CD4-positive, alpha-beta T cell treated with Interleukin-6 at 100 ng/mL for 8 hours (primary cell): Measurements from ENCODE around the gene BLOC1S3.
A peak's percentile ranks its signal among the peaks of the same experiment; 100 is the strongest.

Source experiments
- DNase-seq: peaks from one replicate; pipeline ENCODE4 v3.0.0-alpha.2; 2020; ENCODE audit warnings: mixed read lengths, low spot score

The BLOC1S3 gene

DNA sequence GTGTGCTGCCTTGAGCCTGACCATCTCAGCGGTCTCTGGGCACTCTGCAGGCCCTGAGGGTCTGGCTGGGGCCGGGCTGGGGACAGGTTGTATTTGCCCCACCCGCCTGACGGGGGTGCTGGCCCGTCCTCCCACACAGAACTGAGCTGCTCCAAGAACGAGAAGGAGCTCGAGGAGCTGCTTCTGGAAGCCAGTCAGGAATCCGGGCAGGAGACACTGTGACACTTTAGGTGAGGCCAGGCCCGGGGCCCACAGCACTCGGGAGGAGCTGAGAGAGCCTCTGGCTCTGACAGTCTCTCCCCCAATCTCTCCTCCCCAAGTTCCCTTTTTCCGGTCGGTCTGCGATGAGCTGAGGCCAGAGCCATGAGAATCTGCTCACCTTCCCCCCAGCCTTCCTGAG lies 32.3 kb upstream of the BLOC1S3 start:
- no peak for DNase-seq

DNA sequence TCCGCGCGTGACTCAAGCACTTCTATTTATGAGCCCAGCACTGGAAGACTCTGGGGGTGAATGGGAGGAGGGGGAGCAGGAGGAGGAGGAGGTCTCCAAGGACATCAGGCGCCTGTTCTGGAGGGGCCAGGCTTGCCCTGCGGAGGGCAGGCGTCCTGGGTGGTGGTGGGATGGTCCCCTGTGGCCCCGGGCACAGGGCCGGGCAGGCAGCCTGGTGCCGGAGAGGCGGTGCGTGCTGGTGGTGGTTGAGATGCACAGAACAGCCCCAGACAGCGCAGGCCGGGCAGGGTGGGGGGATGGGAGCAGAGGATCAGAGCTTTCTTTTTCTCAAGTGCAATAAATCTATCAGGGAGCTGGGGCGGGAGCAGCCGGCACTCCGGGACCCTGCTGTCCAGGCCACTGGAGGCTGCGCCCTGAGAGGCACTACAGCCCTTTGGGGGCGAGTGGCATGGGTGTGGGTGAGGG lies 31.8 kb upstream of the BLOC1S3 start:
- no peak for DNase-seq

DNA sequence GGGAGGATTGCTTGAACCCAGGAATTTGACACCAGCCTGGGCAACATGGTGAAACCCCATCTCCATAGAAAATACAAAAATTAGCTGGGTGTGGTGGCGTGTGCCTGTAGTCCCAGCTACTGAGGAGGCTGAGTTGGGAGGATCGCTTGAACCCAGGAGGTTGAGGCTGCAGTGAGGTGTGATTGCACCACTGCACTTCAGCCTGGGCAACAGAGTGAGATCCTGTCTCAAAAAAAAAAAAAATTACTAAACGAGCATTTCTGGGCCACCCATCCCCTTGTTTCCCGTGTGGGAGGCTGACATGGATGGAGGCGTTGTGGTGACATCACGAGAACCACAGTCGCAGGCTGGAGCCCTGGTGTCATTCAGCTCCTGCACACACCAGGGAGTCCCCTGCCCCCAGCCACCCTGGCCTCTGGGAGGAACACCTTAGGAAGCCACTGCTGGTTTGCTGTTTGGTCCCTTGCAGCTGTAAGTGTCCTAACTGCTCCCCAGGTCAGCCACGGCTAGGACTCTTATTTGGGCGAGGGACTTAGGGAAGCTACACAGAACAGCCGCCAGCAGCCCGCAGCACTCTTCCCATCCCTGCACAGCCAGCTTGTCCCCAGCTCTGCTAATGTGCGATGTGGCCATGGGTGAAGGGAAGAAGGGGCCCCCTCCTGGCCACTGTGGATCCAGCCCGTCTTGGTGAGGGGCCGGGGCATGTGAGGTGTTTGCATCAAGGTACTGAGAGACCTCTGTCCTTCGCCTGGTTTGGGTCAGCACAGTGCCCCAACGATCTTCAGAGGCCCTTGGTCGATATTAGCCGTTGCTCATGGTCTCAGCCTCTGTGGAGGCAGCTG lies 30.5 kb upstream of the BLOC1S3 start:
- no peak for DNase-seq

DNA sequence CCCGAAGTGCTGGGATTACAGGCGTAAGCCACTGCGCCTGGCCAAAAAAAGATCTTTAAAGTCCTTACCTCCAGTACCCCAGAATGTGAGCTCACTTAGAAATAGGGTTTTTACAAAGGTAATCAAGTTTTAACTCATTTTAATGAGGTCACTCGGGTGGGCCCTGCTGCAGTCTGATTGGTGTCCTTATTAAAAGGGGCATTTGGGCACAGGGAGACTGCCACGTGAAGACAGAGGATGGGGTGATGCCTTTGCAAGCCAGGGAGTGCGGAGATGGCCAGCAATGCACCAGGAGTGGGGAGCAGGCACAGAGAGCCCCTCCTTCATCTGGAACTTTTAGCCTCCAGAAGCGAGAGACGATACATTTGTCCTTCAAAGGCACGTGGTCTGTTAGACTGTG lies 29.5 kb upstream of the BLOC1S3 start:
- no peak for DNase-seq

DNA sequence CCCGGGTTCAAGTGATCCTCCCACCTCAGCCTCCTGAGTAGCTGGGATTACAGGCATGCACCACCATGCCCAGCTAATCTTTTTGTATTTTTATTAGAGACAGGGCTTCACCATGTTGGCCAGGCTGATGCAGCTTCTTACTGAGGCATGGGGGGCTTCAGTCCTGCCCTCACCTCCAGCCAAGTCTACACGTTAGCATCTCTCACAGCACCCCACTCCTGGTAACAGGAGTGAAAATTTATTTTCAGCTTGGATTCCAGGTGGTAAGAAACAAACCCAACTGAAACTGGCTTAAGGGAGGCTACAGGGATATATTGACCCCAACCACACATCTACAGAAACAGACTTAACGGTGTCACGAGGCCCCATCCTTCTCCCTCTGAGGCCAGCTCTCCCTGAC lies 28.4 kb upstream of the BLOC1S3 start:
- no peak for DNase-seq

DNA sequence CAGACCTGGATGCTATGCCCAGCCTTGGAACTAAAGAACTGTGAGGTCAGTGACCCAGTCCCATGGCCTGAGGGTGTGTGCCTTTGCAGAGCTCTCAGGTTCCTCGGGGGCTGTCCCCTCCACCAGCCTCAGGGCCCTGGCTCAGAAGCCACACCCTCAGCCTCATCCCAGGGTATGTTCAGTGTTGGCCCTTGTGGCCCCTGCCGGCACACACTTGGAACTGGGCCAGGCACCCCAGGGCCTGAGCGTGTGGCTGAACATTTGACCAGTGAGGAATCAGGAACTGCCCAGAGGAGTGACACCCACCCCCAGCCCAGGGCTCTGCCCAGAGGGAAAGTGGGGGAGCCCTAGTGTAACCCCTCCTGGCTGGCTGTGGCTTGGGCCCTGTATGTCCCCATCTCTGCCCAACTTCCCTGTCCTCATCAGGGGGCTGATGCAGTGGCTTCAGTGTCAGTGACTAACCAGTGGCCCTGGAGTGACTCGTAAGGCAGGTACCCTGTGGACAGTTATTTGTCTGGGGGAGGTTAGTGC lies 27.8 kb upstream of the BLOC1S3 start:
- no peak for DNase-seq

DNA sequence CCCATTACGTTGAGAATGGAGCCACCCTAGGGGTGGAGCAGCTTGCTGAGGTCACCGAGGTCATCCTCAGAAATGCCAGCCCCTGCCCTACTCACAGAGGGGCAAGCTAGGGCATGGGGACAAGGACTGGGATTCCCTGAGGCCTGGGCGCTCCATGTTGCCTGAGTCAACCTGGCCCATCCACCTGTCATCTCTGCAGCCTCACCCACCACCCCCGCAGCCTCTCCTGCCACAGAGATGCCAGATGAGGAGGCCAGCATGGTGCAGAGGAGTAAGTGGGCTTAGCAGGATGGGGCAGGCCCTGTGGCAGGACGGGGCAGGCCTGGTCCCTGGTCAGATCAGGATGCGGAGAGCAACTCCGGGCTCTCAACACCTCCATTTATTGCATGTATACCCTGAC lies 27.3 kb upstream of the BLOC1S3 start:
- DNase-seq = no peak

DNA sequence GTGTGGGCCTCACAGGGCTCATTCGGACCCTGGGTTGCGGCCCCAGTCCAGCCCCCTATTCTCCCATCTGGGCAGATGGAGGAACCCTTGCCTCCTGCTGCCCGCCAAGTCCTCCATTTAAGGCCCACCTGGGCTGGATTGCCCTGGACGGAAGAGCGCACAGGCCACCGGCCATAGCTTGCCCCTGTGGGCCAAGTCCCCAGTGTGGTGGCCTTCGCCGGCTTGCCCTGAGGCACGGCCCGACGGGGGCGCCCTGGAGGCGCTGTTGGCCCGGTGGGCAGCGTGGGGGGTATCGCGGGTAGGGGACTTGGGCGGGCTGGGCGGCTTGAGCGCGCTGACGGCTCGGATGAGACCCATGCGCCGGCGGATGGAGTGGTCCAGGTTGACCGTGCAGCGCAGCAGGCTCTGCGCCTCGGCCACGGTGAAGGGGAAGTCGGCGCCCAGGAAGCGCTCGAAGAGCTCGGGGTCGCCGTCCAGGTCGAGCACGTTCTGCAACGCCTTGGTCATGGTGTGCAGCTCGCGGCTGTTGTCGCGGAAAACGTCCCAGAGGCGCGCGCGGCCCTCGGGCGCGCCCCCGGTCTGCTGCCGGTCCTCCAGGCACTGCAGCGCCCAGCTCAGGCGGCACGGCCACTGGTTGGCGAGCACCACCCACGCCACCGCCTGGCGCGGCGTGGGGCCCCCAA lies 26.6 kb upstream of the BLOC1S3 start:
- DNase-seq = no peak

DNA sequence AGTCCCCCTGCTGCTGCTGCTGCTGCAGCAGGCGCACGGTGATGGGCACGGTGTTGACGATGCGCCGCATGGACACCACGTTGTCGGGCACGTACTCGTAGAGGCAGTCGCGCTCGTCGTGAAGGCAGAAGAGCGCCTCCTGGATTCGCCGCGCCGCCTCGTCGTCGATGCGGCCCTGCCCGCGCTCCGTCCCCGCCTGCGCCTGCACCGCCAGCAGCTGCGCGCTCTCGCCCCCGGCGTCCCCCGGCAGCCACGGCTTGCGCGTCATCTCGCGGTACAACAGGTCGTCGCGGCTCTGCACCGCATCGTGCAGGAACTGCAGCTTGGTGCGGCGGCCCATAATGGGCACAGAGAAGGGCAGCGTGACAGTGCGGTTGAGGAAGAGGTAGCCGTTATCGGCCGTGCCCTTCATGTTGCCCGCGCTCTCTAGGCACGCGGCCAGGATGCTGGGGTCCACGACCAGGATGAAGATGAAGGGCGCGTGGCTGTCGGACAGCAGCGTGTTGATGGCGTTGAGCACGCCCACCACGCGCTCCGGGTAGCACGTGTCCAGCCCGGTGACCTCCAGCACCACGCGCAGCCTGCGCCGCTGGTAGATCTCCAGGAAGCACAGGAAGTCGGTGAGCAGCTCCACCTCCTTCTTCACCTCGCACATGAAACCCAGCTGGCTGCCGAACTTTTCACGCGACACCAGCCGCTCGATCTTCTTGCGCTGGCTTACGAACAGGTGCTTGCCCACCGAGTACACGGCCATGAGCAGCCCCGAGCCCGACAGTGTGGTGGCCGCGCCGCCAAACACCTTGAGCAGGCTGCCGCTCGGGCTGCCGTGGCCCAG lies 25.9 kb upstream of the BLOC1S3 start:
- peak; percentile 56 for DNase-seq

DNA sequence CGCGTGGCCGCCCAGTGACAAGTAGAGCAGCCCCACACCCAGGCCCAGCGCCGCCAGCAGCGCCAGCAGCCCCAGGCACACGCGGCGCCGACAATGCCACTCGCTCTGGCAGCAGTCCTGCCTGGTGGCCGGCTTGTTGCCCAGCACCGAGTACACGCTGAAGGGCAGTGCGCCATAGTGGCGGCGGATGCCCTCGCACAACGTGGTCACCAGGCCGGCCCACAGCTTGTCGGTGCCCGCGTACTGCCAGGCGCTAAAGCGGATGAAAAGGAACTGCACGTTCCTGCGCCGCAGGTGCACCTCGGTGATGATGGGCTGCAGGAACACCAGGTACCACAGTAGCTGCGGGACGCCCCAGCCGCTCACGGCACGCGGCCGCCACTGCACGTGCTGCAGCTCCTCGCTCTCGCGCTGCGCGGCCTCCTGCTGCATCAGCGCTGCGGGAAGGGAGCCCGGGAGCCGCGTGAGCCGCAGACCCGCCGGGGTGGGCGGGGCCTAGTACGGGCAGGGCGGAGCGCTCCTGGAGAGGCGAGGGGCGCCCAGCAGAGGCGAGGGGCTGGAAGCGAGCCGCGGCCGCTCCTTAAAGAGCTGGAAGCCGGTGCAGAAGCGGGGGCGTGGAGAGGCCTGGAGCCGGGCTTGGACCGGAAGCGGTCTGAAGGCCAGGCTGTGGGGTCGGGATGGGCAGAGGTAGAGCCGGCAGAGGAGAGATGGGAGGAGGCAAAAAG lies 25.1 kb upstream of the BLOC1S3 start:
- peak; percentile 12 for DNase-seq

DNA sequence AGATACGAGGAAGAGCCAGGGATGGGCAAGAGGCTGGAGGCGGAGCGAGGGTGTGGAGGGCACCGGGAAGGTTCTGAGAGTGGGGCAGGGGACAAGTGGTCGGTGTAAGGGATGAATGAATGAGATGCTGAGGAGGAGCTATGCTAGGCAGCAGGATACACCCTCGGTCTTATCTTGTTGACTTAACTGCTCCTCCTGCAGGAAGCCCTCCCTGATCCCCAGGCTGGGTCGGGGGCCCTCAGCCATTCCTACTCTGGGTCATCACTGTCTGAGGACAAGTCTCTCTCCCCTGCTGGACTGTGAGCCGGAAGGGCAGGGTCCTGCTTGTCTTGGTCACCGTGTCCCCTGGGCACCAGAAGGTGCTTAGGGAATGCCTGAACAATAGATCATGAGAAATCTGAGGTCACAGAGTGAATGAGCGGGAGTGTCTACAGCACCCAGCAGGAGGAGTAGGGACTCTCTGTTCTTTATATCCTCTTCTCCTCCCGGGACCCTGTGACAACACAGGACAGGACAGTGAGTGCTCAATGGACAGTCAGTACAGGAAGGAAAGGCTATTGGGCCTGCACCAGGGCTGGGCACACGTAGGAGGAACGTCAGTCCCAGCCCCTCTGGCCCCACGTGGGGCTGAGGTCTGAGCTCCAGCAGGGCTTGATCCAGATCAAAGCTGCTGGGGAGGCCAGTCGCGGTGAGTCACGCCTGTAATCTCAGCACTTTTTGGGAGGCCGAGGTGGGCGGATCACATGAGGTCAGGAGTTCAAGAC lies 24.3 kb upstream of the BLOC1S3 start:
- no peak for DNase-seq

DNA sequence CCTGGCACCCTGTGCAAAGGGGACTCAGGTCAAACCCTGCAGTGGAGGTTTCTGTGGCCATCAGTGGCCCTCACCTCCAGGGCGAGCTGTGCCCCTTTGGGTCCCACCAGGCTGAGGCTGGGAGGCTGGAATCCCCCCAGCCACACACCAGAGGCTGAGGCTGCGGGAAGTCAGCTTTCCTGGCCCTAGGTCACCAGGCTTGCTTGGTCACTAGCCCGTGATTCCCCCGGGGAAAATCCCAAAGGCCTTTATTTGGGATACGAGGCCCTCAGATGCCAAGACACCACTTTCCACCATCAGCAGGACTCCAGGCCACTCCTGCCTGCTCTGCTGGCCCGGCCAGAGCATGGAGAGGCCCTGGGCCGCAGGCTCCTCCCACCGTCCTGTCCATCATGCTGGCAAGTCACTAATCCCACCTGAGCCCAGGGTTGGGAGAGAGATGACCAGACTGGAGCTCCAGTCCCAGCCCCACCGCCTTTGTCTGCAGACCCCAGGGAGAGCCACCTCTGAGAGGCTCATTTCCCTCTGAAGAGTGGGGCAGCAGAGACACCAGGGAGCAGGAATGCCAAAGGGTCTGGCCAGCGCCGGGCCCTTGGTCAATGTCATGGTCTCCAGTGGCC lies 22.5 kb upstream of the BLOC1S3 start:
- DNase-seq = no peak

DNA sequence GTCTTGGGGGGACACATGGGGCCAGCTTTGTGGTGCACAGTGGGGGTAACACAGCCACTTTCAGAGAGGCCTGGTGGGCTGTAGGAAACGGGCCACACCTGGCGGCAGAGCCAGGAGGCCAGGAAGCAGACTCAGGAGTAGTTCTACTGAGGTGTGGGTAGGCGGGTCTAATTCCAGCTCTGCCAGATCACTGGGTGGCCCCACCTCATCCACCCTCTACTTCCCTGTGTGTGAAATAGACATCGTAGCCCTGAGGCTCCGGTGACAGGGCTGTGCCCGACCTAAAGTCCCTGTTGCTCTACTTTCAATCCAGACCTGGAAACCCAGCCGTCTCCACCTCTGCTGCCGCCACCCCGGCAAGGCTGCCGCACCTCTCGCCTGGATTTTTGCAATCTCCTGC lies 21.8 kb upstream of the BLOC1S3 start:
- no peak for DNase-seq

DNA sequence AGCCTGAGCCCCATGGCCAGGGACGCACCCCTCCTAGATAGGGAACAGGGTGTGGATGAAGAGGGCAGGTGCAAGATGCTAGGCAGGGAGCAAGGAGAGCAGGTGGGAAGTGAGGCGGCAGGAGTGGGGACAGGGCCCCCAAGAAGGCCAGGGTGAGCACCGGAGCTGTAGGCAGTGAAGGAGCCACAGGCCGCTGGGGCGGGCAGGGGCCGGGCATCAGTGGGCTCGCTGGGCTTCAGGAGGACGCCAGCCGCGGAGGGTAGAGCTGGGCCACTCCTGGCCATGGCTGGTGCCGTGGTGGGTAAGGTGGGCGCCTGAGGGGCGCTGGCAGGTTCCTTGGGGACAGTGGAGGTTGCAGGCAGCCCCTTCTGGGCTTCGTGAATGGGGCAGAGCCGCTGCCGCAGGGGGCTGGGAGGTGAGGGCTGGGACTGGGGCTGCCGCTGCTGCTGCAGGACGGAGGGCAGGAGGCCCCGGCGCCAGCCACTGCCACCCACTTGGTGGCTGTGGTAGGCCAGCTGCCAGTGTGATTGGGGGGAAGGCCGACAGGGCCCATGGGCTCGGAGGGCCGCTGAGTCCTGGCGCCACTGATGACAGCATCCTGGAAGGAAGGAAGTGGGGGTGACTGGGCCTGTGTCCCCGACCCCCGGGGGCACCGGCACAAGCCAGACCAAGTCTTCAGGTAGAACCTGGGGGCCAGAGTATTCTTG lies 19.9 kb upstream of the BLOC1S3 start:
- no peak for DNase-seq

DNA sequence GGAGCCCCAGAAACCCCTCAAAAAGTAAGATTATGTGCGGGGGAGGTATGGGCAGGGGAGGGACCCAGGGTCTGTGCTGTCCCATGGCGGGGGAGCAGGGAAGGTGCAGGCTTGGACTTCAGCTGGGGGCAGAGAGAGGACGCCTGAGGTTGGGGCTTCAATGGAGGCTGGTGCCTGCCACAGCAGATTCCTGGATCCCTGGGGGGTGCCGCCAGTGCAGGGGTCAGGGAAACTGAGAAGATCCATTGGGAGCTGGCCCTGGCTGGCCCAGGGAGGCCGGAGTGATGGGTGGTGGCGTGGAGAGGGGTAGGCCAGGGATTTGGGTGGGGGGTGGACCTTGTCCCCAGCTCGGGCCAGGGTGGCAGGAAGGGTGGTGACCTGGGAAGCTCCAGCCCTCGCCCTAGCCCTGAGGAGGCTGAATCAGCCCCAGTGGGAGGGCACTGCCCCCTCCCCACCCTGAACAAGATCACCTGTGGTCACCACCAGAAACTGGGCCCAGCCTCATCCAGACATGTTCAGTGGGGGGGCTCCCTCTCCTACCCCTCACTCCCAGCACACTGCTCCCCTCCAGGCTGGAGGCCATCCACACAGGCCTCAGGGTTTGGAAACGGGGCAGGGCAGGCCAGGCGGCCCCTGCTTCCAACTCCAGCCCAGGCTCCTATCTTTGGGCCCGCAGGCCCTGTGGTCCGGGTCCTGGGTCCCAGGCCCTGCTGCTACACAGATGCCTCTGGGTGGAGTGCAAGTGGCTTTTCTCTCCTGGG lies 19.2 kb upstream of the BLOC1S3 start:
- DNase-seq = no peak

DNA sequence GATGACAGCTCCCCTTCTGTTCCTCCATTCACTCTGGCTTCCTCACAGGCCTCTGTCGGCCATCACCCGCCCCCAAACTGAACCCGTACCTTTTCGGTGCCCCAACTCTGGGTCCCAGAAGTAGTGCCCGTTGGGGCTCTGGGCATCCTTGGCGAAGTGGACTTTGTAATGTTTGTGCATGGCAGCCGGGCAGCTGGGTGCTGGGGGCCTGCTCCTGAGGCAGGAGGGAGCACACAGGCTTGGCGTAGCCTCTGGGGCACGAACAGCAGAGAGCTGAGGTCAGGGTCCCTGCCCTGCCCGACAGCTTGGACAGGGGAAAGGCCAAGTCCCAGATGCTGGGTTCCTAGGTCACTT lies 18.6 kb upstream of the BLOC1S3 start:
- DNase-seq = no peak

DNA sequence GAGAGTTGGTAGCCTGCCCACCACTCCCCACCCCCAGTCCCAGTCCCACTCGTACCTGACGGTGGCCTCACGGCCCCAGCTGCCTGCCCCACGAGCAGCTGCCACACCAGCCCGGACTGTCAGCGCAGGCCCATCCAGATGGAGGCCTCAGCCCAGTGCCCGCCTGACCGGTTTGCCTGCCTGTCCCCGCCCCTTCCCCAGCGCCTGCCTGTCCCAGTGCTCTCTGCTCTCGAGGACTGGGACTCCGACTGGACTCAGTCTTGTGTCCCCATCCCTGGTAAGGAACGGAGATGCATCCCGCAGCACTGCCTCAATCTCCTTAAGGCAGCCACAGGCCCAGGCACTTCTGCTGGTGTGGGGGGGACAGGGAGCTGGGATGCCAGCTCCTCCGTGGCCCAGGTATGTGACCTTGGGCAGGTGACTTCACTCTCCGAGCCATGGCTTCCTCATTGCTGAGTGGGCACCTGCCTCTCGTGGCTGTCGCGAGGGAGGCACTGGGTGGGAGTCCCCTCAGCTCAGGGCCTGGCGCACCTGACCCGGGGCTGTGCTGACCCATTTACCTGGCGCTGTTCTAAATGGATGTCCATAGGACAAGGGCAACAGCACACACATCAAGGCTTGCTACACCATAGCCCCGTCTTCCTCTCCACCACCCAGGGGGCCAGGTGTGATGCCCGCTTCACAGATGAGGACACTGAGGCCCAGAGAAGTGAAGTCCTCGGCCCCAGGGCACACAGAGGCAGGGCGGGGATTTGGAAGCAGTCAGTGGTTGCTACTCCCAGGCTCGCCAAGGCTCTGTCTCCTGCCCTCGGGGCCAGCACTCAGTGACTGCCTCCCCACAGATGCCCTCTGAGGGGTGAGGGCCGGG lies 17.5 kb upstream of the BLOC1S3 start, which contains the start of gene NKPD1:
Gene NKPD1, minus strand, starts transcription at position 113 of the 868 bp plus-strand sequence. CDS start 832 bp downstream, outside the sequence.
- DNase-seq = no peak
